K562 (cell line): ENCODE measurements around the gene AAK1.

Source experiments
- PML ChIP-seq: IDR thresholded peaks from 2 replicates; pipeline ENCODE4 v1.6.1; 2012; ENCODE audit warnings: low read length, inconsistent platforms
- TAF1 ChIP-seq: IDR thresholded peaks from 2 replicates; pipeline ENCODE4 v1.6.1; 2011; ENCODE audit warnings: mild to moderate bottlenecking, low read length, moderate library complexity; ENCODE audit not compliant: insufficient read depth, control insufficient read depth, severe bottlenecking; ENCODE audit errors: extremely low read depth

GRCh38 chr2:69547984-69548715 lies 95.4 kb downstream of the AAK1 start:
- TF ChIP-seq TAF1 = no peak
- TF ChIP-seq PML = no peak
